NCI-H82 (cell line): ENCODE measurements around the gene PTRH1.
"Not testable (repeated sequence)": the region's sequence is repeated elsewhere in the genome, so short reads cannot be mapped to it uniquely, and the experiment has no call there.

ENCODE experiments used
- DNase-seq: peaks from one replicate; lab custom pipeline; 2025; lab: John Stamatoyannopoulos, UW

PTRH1 gene

GRCh38 chr9:127715470-127716337, at the start of gene PTRH1, which contains the start of gene TTC16:
Gene PTRH1 (minus strand): TSS chr9:127715663. CDS start chr9:127715639, 24 bp downstream.
Gene TTC16 (plus strand): TSS chr9:127716079. CDS start chr9:127716146, 67 bp downstream.
- DNase-seq, result peak; percentile 96

GRCh38 chr9:127763918-127764384, 48.5 kb upstream of the PTRH1 start:
- peak; percentile 43 for DNase-seq

GRCh38 chr9:127762111-127762676, 46.7 kb upstream of the PTRH1 start:
- DNase-seq, result no peak

DNA sequence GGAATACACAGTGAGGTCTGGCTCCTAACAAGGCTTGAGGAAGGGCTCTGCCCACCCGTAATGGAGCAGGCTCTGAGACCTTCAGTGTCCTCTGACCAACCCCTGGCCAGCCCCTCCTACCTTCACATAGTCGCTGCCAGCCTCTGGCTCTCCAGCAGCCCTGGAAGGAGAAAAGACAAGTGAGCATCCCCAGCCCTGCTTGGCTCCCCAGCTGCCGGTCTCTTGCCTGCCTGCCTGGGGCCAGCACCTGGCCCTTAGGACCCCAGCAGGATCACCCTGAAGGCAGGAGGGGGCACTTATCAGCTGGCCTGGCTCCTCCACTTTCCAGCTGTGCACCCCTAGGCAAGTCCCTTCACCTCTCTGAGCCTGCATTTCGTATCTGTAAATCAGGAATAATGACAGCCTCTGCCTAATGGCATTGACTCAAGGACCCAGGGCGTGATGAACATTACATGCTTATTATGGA, 46.1 kb upstream of the PTRH1 start:
- DNase-seq, result no peak

DNA sequence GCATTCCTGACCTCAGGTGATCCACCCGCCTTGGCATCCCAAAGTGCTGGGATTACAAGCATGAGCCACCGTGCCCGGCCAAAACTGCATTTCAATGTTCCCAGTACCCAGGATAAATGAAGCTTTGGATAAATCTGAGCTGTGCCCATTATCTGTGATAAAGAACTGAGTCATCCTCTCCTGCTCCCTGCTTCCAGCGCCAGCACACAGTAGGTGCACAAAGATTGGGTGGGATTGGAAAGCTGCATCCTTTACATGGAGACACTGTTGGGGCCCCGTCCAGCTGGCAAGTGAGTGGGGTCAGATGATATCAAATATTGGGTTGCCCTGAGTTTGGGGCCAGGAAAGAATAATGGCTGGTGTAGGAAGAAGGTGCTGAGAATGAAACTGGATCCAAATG, 45.6 kb upstream of the PTRH1 start:
- no peak for DNase-seq

- DNase-seq, result no peak
Measured at GRCh38 chr9:127758843-127759242, 43.4 kb upstream of the PTRH1 start.

DNA sequence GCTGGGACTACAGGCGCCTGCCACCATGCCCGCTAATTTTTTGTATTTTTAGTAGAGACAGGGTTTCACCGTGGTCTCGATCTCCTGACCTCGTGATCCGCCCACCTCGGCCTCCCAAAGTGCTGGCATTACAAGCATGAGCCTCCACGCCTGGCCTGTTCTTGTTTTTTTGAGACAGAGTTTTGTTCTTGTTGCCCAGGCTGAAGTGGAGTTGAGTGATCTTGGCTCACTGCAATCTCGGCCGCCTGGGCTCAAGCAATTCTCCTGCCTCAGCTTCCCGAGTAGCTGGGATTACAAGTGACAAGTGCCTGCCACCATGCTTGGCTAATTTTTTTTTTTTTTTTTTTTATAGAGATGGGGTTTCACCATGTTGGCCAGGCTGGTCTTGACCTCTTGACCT, 41.3 kb upstream of the PTRH1 start:
- not testable (repeated sequence) for DNase-seq

GRCh38 chr9:127756233-127756632, 40.8 kb upstream of the PTRH1 start:
- DNase-seq, result no peak

- peak; percentile 69 for DNase-seq
Measured at GRCh38 chr9:127755061-127756060, 39.9 kb upstream of the PTRH1 start.

GRCh38 chr9:127754099-127755060, 38.9 kb upstream of the PTRH1 start:
- peak; percentile 53 for DNase-seq

GRCh38 chr9:127753622-127754021, 38.2 kb upstream of the PTRH1 start:
- no peak for DNase-seq

- no peak for DNase-seq
Measured at GRCh38 chr9:127753148-127753547, 37.7 kb upstream of the PTRH1 start.

DNA sequence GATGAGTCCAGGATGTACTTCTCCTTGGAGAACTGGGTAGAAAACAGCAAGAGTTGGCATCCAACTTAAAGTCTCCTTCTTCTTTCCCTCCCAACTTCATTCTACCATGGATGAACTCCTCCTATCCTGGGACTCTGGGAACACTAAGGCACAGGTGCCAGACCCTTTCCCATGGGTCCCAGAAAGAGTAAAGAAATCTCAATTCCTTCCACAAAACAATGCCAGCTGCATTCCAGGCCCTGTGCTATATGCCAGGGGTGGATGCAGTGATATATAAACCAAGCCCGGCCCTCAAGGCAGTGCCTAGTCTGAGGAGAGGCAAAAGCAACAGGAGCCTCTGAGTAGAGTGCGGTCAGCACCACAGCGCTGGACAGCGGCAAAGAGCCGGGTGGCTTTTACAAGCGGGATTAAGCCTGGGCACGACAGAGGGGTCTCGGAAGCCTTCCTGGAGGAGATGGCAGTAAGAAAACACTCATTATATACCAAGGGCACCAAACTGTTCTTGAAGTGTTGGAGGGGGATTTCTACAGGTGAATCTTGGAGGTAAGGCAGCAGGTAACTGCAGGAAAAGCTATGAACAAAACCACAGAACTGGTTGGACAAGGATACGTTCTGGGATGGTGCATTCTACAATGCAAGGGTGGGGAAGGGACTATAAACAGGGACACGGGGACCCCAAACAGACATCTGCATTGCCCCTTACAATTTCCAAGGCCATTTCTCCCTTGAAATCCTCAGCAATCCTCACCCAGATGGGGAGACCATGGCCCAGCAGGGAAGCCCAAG, 36.0 kb upstream of the PTRH1 start:
- no peak for DNase-seq

DNA sequence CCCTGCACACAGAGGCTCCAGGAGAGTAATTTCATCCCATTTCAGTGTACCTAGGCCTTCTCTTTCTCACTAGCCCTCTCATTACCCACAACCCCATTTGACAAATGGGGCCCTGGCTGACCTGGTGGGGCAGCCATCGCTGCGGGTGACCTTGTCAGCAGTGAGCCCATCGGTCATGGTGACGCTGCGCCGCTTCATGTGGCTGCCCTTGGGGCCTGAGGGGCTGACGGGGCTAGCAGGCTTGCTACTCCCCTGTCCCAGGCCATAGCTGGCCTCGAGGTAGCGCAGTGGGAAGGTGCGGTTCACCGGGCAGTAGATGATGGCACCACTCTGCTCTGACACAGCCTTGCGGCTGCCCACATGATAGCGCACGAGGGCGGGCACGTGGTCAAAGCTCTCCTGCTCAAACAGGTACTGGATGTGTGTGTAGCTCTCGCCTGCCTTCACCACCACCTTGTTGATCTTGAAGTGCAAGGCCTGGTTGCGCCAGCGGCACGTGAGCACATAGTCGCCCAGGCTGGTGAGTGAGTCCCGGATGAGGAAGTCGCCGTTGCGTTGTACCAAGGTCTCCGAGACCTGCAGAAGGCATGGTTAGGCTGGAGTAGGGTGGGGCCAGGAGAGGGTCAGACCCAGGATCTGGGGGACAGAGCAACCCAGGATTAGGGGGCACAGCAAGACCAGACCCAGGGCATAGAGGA, 33.8 kb upstream of the PTRH1 start:
- DNase-seq, result no peak

DNA sequence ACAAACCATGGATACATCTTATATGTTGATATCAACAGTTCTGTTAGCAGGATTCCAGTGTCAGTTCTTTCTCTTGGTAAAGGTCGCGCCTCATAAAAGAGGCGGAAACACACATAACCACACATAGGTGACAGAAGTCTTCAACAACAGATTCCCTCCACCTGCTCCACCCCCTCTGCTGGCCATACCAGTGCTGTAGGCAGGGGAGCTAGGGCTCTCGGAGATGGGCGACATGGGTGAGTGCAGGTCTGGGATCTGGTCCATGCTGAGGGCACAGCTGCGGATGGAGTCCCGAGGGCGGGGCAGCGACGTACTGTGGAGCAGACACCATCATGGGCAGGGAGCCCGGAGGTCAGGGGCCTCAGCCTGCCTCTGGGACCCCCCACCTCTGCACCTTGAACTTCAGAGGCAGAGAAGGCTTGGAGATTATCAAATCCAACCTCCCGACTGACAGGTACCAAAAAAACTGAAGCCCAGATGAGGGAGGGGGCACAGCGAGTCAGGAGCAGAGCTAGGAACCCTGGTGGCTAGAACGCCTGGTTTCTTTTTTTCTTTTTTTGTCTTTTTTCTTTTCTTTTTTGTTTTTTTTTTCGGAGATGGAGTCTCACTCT, 31.6 kb upstream of the PTRH1 start:
- peak; percentile 14 for DNase-seq

DNA sequence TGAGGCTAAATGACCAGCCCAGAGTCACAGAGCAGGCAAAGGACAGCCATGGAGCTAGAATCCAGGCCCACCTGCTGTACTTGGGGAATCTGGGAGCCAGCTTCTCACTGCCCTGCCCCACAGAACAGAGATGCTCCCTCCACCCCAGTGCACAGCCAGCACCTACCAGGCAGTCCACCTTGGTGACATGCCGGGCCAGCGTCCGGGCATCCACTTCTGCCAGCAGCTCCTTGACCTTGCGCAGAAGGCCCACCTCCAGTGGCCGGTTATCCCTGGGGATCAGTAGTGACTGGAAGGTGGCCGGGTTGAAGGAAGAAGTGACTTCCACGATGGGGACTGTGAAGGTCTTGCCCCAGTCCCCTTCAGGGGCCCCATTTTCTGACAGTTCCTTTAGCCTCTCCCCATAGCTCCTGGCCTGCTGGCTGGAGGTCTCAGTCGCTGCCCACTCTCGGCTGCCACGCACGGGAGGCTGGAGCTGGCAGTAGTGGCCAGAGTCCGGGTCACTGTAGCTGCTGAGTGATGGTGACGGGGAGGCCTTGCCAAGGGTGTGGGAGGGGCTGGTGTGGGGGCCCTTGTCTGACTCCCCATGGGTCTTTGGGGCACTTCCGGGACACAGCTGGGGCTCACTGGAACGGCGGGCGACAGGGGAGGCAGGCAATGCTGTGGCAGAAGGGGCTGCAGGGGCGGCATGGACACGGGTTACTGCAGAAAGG, 29.1 kb upstream of the PTRH1 start:
- no peak for DNase-seq

DNA sequence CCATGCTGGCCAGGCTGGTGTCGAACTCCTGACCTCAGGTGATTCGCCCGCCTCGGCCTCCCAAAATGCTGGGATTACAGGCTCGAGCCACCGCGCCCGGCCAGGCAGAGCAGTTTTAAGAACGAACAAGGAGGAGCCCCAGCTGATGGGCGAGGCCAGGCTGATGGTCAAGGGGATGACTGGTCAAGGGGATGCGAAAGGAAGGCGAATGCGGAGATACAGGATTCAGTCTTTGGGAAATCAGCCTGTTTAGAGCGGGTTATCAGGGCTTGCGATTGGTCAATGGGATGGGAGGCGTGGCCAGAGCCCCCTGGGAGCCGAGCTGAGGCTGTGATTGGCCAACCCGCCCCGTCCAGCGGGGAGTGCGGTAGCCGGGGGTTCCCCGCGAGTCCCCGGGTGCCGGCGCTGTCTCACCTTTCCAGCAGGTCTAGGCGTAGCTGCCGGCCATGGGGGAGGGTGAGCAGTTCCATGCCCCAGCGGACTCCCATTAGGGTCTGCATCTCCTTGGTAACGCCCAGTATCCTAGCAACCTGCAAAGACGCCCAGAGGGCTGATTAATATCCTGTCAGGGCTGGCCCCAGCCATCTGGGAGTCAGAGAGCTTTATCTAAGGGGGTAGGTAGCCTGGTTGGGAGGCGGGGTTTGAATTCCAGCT, 27.1 kb upstream of the PTRH1 start:
- DNase-seq, result peak; percentile 98
